CD4-positive, CD25-positive, alpha-beta regulatory T cell (primary cell): ENCODE measurements around the gene CACNA1B. TPM values are rescaled to one million over a fixed set of nuclear protein-coding genes. Genes with fewer than 3 reads are reported as not detected.

Experiments used
- ATAC-seq, 2 donors: fragments of 150-1000 bp; cut with Tn5 transposase; one replicate each; pipeline ENCODE4 v1.10.0; 2021; ENCODE audit warnings: low read depth in 2 of 2, moderate number of reproducible peaks in 2 of 2, moderate library complexity in 1 of 2
- DNase-seq, 3 donors: peaks; one replicate each; pipeline versions ENCODE4 v3.0.0 to v3.0.0-alpha.2; 2012 to 2022; ENCODE audit warnings: mixed read lengths in 1 of 3
- H3K27ac ChIP-seq: one replicate; pipeline ENCODE4 v1.7.0; 2013; ENCODE audit warnings: mild to moderate bottlenecking, low read length; ENCODE audit not compliant: insufficient read depth, poor library complexity, severe bottlenecking
- H3K27me3 ChIP-seq: one replicate; pipeline ENCODE4 v1.7.0; 2013; ENCODE audit warnings: low read length; ENCODE audit not compliant: control insufficient read depth, insufficient read depth
- H3K36me3 ChIP-seq: one replicate; pipeline ENCODE4 v1.7.0; 2013; ENCODE audit warnings: mild to moderate bottlenecking, low read length, moderate library complexity; ENCODE audit not compliant: control insufficient read depth, insufficient read depth
- H3K4me1 ChIP-seq: 2 replicates; pipeline ENCODE4 v1.7.0; 2013; ENCODE audit warnings: mild to moderate bottlenecking, low read length; ENCODE audit not compliant: insufficient read depth, control insufficient read depth, poor library complexity, severe bottlenecking
- H3K4me3 ChIP-seq: one replicate; pipeline ENCODE4 v1.7.0; 2013; ENCODE audit warnings: low read depth, mild to moderate bottlenecking, low read length, moderate library complexity
- H3K9me3 ChIP-seq, 2 experiments: 1 replicate in 1 of 2; 2 replicates in 1 of 2; pipeline ENCODE4 v1.7.0; 2013; ENCODE audit warnings: low read length in 2 of 2, mild to moderate bottlenecking in 1 of 2, moderate library complexity in 1 of 2; ENCODE audit not compliant: control insufficient read depth in 2 of 2
- H3K27ac Mint-ChIP-seq, 3 donors: one replicate each; pipeline ENCODE4 v1.8.0; 2020 to 2022; ENCODE audit warnings: mild to moderate bottlenecking in 3 of 3, mixed read lengths in 3 of 3, moderate library complexity in 2 of 3
- H3K27me3 Mint-ChIP-seq: one replicate; pipeline ENCODE4 v1.8.0; 2022; ENCODE audit warnings: mild to moderate bottlenecking, mixed read lengths
- H3K36me3 Mint-ChIP-seq: one replicate; pipeline ENCODE4 v1.8.0; 2020; ENCODE audit warnings: mixed read lengths
- H3K4me1 Mint-ChIP-seq, 4 donors: one replicate each; pipeline ENCODE4 v1.8.0; 2020 to 2022; ENCODE audit warnings: mixed read lengths in 4 of 4, mild to moderate bottlenecking in 1 of 4
- H3K4me3 Mint-ChIP-seq, 4 donors: one replicate each; pipeline ENCODE4 v1.8.0; 2020 to 2022; ENCODE audit warnings: mild to moderate bottlenecking in 4 of 4, mixed read lengths in 4 of 4, moderate library complexity in 3 of 4
- H3K9me3 Mint-ChIP-seq, 7 donors: one replicate each; pipeline ENCODE4 v1.8.0; 2020 to 2022; ENCODE audit warnings: mixed read lengths in 7 of 7, mild to moderate bottlenecking in 3 of 7, moderate library complexity in 2 of 7
- polyA plus RNA-seq, 4 donors: library from polyadenylated mRNA; unstranded; fragments of 300-500 nt; fragmentation: Illumina TruSeq; gene quantifications; one replicate each; pipeline ENCODE4 v1.2.3, GENCODE V29; 2021
- total RNA-seq: library from RNA; stranded (reverse); gene quantifications from one replicate; pipeline ENCODE4 v1.2.3, GENCODE V29; 2022

Gene CACNA1B
- total and polyA plus RNA-seq, 5 donors from 2014 or later = not detected

GRCh38 chr9:137968235-137968634 lies 90.7 kb downstream of the CACNA1B start:
- no peak overlapping the region for H3K27ac Mint-ChIP-seq

DNA sequence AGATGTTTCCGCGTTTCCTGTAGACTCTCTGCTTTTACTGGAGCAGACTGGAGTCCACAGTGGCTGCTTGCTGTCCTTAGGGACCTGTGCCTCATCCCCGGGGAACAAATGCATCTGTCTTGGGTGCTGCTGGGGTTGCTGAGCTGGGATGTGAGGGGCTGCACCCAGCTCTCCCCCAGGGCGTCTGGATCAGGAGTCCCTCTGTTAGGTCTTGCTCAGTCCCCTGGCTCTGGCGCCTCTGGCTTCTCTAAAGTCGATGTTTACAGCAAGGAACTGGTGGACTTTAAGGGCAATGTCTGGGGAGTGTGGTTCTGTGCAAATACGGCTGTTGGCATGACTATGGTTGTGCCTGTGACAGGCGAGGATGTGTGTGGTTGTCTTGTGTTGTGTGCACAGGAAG lies 91.4 kb downstream of the CACNA1B start:
- H3K36me3 Mint-ChIP-seq = no peaks in the 10 kb centered on the region
- H3K9me3 Mint-ChIP-seq = peaks cover 0 to 2% (median 0%) of the 10 kb centered on the region in 7 donors
- Histone ChIP-seq H3K4me1 (no peaks in the 10 kb centered on the region), H3K36me3 (no peaks in the 10 kb centered on the region), H3K27ac (no peak overlapping the region), H3K9me3 (no peaks in the 10 kb centered on the region), H3K4me3 (no peak overlapping the region), H3K27me3 (no peaks in the 10 kb centered on the region)
- H3K4me3 Mint-ChIP-seq = no peak overlapping the region
- ATAC-seq (no peak), DNase-seq (no peak)
- no peak overlapping the region for H3K27ac Mint-ChIP-seq
- H3K4me1 Mint-ChIP-seq = peaks cover 0 to 4% (median 0%) of the 10 kb centered on the region in 4 donors
- peaks cover 22% of the 10 kb centered on the region for H3K27me3 Mint-ChIP-seq

More at GRCh38 chr9:137968235-137968634, 90.7 kb downstream of the CACNA1B start:
- Histone ChIP-seq H3K4me1 (no peaks in the 10 kb centered on the region), H3K27me3 (no peaks in the 10 kb centered on the region), H3K36me3 (no peaks in the 10 kb centered on the region), H3K9me3 (no peaks in the 10 kb centered on the region), H3K4me3 (no peak overlapping the region), H3K27ac (no peak overlapping the region)
- H3K4me1 Mint-ChIP-seq = peaks cover 0 to 4% (median 0%) of the 10 kb centered on the region in 4 donors
- DNase-seq = no peak
- no peak overlapping the region for H3K4me3 Mint-ChIP-seq
- no peak for ATAC-seq
- H3K27me3 Mint-ChIP-seq = peaks cover 28% of the 10 kb centered on the region
- no peaks in the 10 kb centered on the region for H3K36me3 Mint-ChIP-seq
- peaks cover 0 to 2% (median 0%) of the 10 kb centered on the region in 7 donors for H3K9me3 Mint-ChIP-seq

DNA sequence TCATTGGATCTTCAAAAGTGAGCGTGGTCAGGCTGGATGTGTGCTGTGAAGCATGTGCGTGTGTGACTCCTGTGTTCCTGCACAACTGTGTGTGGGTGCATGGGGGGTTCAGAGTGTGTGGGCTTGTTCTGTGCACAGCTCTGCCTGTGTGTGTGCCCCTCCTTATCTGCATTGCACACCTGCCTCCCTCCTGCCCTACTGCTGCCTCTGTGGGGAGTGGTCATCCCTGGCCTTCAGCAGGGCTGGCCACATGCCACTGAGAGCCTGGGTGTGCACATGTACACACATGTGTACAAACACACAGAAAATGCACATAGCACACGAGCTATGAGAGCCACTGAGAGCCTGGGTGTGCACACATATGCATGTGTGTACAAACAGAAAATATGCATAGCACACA lies 92.1 kb downstream of the CACNA1B start:
- Histone ChIP-seq H3K9me3 (no peaks in the 10 kb centered on the region), H3K4me1 (no peaks in the 10 kb centered on the region), H3K4me3 (no peak overlapping the region), H3K27ac (no peak overlapping the region), H3K36me3 (no peaks in the 10 kb centered on the region), H3K27me3 (no peaks in the 10 kb centered on the region)
- H3K9me3 Mint-ChIP-seq = no peaks in the 10 kb centered on the region
- peaks cover 0 to 4% (median 0%) of the 10 kb centered on the region in 4 donors for H3K4me1 Mint-ChIP-seq
- H3K36me3 Mint-ChIP-seq = no peaks in the 10 kb centered on the region
- ATAC-seq (no peak), DNase-seq (no peak)
- peaks cover 17% of the 10 kb centered on the region for H3K27me3 Mint-ChIP-seq
- no peak overlapping the region for H3K4me3 Mint-ChIP-seq
- no peak overlapping the region for H3K27ac Mint-ChIP-seq

DNA sequence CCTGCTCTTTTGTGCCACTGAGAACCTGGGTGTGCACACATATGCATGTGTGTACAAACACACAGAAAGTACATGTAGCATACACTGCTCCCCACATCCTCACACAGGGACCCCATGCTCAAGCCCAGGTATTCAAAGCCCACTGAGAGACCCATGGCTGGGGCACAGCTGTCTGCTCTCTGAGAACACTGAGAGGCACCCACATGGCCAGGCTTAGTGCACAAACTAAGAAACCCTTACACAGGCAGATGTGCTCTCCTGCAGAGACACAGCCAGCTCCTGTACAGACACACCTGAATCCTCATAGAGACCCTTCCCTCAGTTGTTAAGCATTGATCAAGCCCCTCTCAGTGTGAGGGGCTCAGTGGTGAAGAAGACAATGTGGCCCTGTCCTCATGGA lies 92.5 kb downstream of the CACNA1B start:
- DNase-seq (no peak), ATAC-seq (no peak)
- Mint-ChIP-seq H3K27ac (no peak overlapping the region), H3K36me3 (no peaks in the 10 kb centered on the region), H3K27me3 (peaks cover 17% of the 10 kb centered on the region), H3K4me1 (peaks cover 0 to 4% (median 0%) of the 10 kb centered on the region in 4 donors), H3K4me3 (no peak overlapping the region), H3K9me3 (no peaks in the 10 kb centered on the region)
- H3K27me3 ChIP-seq = no peaks in the 10 kb centered on the region
- H3K9me3 ChIP-seq = no peaks in the 10 kb centered on the region
- H3K36me3 ChIP-seq = no peaks in the 10 kb centered on the region
- H3K27ac ChIP-seq = no peak overlapping the region
- no peak overlapping the region for H3K4me3 ChIP-seq
- H3K4me1 ChIP-seq = no peaks in the 10 kb centered on the region

GRCh38 chr9:137970686-137971476 lies 93.3 kb downstream of the CACNA1B start:
- H3K4me3 Mint-ChIP-seq = no peak overlapping the region
- DNase-seq (no peak), ATAC-seq (no peak)
- H3K27ac ChIP-seq = no peak overlapping the region
- no peaks in the 10 kb centered on the region for H3K4me1 ChIP-seq
- H3K36me3 Mint-ChIP-seq = no peaks in the 10 kb centered on the region
- H3K27me3 Mint-ChIP-seq = peaks cover 17% of the 10 kb centered on the region
- peaks cover 0 to 4% (median 0%) of the 10 kb centered on the region in 4 donors for H3K4me1 Mint-ChIP-seq
- H3K4me3 ChIP-seq = no peak overlapping the region
- H3K9me3 Mint-ChIP-seq = no peaks in the 10 kb centered on the region
- no peaks in the 10 kb centered on the region for H3K9me3 ChIP-seq
- H3K36me3 ChIP-seq = no peaks in the 10 kb centered on the region
- H3K27ac Mint-ChIP-seq = no peak overlapping the region
- no peaks in the 10 kb centered on the region for H3K27me3 ChIP-seq

GRCh38 chr9:137971477-137972138 lies 94.0 kb downstream of the CACNA1B start:
- Mint-ChIP-seq H3K36me3 (no peaks in the 10 kb centered on the region), H3K4me1 (peaks cover 0 to 4% (median 0%) of the 10 kb centered on the region in 4 donors), H3K4me3 (no peak overlapping the region), H3K9me3 (no peaks in the 10 kb centered on the region), H3K27me3 (peaks cover 17% of the 10 kb centered on the region), H3K27ac (no peak overlapping the region)
- Histone ChIP-seq H3K27ac (no peak overlapping the region), H3K4me3 (no peak overlapping the region), H3K27me3 (no peaks in the 10 kb centered on the region), H3K36me3 (no peaks in the 10 kb centered on the region), H3K4me1 (no peaks in the 10 kb centered on the region), H3K9me3 (no peaks in the 10 kb centered on the region)
- ATAC-seq (no peak), DNase-seq (no peak)

- no peak overlapping the region for H3K27ac Mint-ChIP-seq
These were observed 94.9 kb downstream of the CACNA1B start for GRCh38 chr9:137972355-137972987.

More at GRCh38 chr9:137972355-137972987, 94.9 kb downstream of the CACNA1B start:
- H3K27me3 ChIP-seq = no peaks in the 10 kb centered on the region
- no peaks in the 10 kb centered on the region for H3K4me1 ChIP-seq
- no peaks in the 10 kb centered on the region for H3K36me3 ChIP-seq
- Mint-ChIP-seq H3K36me3 (no peaks in the 10 kb centered on the region), H3K9me3 (no peaks in the 10 kb centered on the region), H3K4me1 (peaks cover 0 to 4% (median 0%) of the 10 kb centered on the region in 4 donors), H3K4me3 (no peak overlapping the region), H3K27me3 (peaks cover 13% of the 10 kb centered on the region)
- H3K27ac ChIP-seq = no peak overlapping the region
- H3K9me3 ChIP-seq = no peaks in the 10 kb centered on the region
- ATAC-seq (no peak), DNase-seq (no peak)
- no peak overlapping the region for H3K4me3 ChIP-seq
